Measurements from ENCODE around the gene C9orf152.

C9orf152 gene

GRCh38 chr9:110241260-110241857 lies 33.4 kb upstream of the C9orf152 start:
- no peak overlapping the region for H2AFZ ChIP-seq
- no peaks in the 10 kb centered on the region for H3K36me3 ChIP-seq (ENCODE audit: control insufficient read depth, insufficient read depth, low read length)
- no peak overlapping the region for H3K27ac ChIP-seq
- H3K9ac ChIP-seq: no peak overlapping the region
- H3K79me2 ChIP-seq: no peaks in the 10 kb centered on the region
- no peak overlapping the region for H3K4me2 ChIP-seq (ENCODE audit: low read length)
- no peaks in the 10 kb centered on the region for H3K9me3 ChIP-seq (ENCODE audit: control insufficient read depth, low read length)
- no peaks in the 10 kb centered on the region for H3K4me1 ChIP-seq
- TF ChIP-seq CTCF (IDR thresholded peaks at IDR 0.05): no peak
- no peaks in the 10 kb centered on the region for H3K27me3 ChIP-seq (ENCODE audit: control insufficient read depth, insufficient read depth, low read length)
- H3K4me3 ChIP-seq (ENCODE audit: low read depth, low read length): no peak overlapping the region

GRCh38 chr9:110240198-110240597 lies 32.2 kb upstream of the C9orf152 start:
- Histone ChIP-seq H2AFZ (no peak overlapping the region), H3K9ac (no peak overlapping the region), H3K4me2 (ENCODE audit: low read length) (no peak overlapping the region), H3K27ac (no peak overlapping the region), H3K27me3 (ENCODE audit: control insufficient read depth, insufficient read depth, low read length) (no peaks in the 10 kb centered on the region), H3K36me3 (ENCODE audit: control insufficient read depth, insufficient read depth, low read length) (no peaks in the 10 kb centered on the region), H3K9me3 (ENCODE audit: control insufficient read depth, low read length) (no peaks in the 10 kb centered on the region), H3K79me2 (no peaks in the 10 kb centered on the region), H3K4me3 (ENCODE audit: low read depth, low read length) (no peak overlapping the region), H3K4me1 (no peaks in the 10 kb centered on the region)
- no peak for TF ChIP-seq CTCF (IDR thresholded peaks at IDR 0.05)

DNA sequence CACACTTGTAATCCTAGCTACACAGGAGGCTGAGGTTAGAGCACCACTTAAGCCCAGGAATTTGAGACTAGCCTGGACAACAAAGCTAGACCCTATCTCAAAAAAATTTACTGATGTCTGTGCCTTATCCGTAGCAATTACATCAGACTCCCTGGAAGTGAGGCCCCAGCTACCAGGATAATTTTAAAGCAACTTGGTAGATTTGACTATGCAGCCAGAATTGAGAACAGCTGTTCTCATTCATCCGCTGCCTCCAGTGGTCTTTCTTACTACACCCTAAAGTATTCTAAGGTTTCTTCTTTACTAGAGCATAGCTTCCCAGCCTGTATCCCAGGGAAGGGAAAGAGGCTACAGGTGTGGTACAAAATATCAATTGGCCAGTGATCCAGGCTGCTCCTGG lies 20.4 kb upstream of the C9orf152 start:
- Histone ChIP-seq H3K27me3 (ENCODE audit: control insufficient read depth, insufficient read depth, low read length) (no peaks in the 10 kb centered on the region), H3K4me3 (ENCODE audit: low read depth, low read length) (no peak overlapping the region), H3K4me1 (no peaks in the 10 kb centered on the region), H3K79me2 (no peaks in the 10 kb centered on the region), H3K36me3 (ENCODE audit: control insufficient read depth, insufficient read depth, low read length) (no peaks in the 10 kb centered on the region), H3K9me3 (ENCODE audit: control insufficient read depth, low read length) (no peaks in the 10 kb centered on the region), H3K27ac (no peak overlapping the region), H2AFZ (no peak overlapping the region), H3K4me2 (ENCODE audit: low read length) (no peak overlapping the region), H3K9ac (no peak overlapping the region)
- no peak for TF ChIP-seq CTCF (IDR thresholded peaks at IDR 0.05)

DNA sequence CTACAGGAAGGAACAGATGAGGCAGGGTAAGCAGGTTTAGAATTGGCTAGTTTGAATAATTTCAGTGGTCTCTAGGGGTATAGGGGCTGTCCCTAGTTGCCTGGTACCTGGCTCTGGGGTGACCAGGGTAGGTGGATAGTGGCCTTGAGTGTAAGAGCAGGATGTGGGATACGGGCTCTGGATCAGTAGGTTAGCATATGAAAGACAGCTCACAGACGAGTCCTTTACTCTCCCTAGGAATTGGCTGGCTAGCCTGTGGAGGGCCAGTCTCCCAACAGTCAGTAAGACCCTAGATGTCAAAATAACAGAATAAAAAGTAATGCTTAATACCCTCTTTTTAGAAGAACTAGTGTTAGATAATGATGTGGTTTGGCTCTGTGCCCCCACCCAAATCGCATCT lies 16.6 kb upstream of the C9orf152 start:
- no peak for TF ChIP-seq CTCF (IDR thresholded peaks at IDR 0.05)

DNA sequence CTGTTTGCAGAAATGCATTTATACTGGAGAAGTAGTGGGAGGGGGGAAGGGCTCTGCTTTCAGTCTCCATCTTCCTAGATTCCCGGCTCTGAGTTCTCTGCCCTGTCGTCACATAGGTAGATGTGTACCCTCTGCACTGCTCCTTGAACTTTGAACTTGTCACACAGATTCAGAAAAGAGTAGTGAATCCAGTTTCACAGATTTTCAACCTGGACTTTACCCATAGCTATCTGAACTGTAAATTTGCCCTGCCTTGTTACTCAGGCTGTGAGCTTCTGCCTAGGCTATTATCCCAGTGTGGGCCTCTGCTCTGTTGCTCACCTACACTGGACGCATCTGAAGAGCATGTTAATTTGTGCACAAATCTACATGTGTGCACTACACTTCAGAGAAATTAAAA lies 12.8 kb upstream of the C9orf152 start:
- H3K27ac ChIP-seq: no peak overlapping the region
- no peak overlapping the region for H3K4me3 ChIP-seq (ENCODE audit: low read depth, low read length)
- H3K4me2 ChIP-seq (ENCODE audit: low read length): no peak overlapping the region
- H3K9ac ChIP-seq: no peak overlapping the region
- no peak for TF ChIP-seq CTCF (IDR thresholded peaks at IDR 0.05)
- no peaks in the 10 kb centered on the region for H3K36me3 ChIP-seq (ENCODE audit: control insufficient read depth, insufficient read depth, low read length)
- no peaks in the 10 kb centered on the region for H3K9me3 ChIP-seq (ENCODE audit: control insufficient read depth, low read length)
- H3K4me1 ChIP-seq: no peaks in the 10 kb centered on the region
- no peak overlapping the region for H2AFZ ChIP-seq
- no peaks in the 10 kb centered on the region for H3K79me2 ChIP-seq
- no peaks in the 10 kb centered on the region for H3K27me3 ChIP-seq (ENCODE audit: control insufficient read depth, insufficient read depth, low read length)

More for the DNA sequence above, 16.6 kb upstream of the C9orf152 start:
- Histone ChIP-seq H3K36me3 (ENCODE audit: control insufficient read depth, insufficient read depth, low read length) (no peaks in the 10 kb centered on the region), H3K79me2 (no peaks in the 10 kb centered on the region), H2AFZ (no peak overlapping the region), H3K9me3 (ENCODE audit: control insufficient read depth, low read length) (no peaks in the 10 kb centered on the region), H3K4me3 (ENCODE audit: low read depth, low read length) (no peak overlapping the region), H3K4me1 (no peaks in the 10 kb centered on the region), H3K27me3 (ENCODE audit: control insufficient read depth, insufficient read depth, low read length) (no peaks in the 10 kb centered on the region), H3K4me2 (ENCODE audit: low read length) (no peak overlapping the region), H3K27ac (no peak overlapping the region), H3K9ac (no peak overlapping the region)
